ENCODE measurements around the gene CASK. TPM values are rescaled to one million over a fixed set of nuclear protein-coding genes. Genes with fewer than 3 reads are reported as not detected.

Gene CASK
- total and polyA plus RNA-seq, 9 of the 15 experiments (the other 6 are each of a cell fraction or from before 2014, with no cell fraction given), result 1.3 to 7.4 (median 5.2) TPM

DNA sequence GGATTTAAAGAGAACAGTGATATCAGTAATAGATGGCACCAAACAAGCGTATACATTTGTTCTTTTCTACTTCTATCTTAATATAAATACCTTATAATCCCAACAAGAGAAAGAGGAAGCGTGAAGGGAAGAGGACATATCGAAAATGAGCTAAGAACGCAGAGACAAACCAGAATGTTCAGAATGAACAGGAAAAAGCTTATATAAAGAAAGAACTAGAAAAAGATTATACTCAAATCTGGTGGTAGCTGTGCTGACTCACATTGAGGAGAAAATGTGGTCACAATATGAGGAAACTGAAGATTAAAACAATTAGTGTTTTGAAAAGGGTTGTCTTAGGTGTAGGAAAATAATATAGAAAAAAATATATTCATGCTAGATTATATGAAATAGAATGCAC, 236.6 kb downstream of the CASK start (continued):
- TF ChIP-seq BCLAF1 (IDR thresholded peaks at IDR 0.05; ENCODE audit: borderline replicate concordance in 1 of 2, control insufficient read depth in 1 of 2, low read depth in 2 of 2, low read length in 1 of 2), result no peak
- no peak for TF ChIP-seq KDM4B (IDR thresholded peaks at IDR 0.05; ENCODE audit: borderline replicate concordance in 2 of 2, low read depth in 1 of 2)
- TF ChIP-seq NCOA4 (IDR thresholded peaks at IDR 0.05; ENCODE audit: partially characterized antibody), result no peak
- TF ChIP-seq ETS2 (tag; IDR thresholded peaks at IDR 0.05; ENCODE audit: borderline replicate concordance, poor library complexity, severe bottlenecking), result no peak
- no peak for TF ChIP-seq DACH1 (IDR thresholded peaks at IDR 0.05; ENCODE audit: partially characterized antibody)
- TF ChIP-seq RBM17 (IDR thresholded peaks at IDR 0.05; ENCODE audit: borderline replicate concordance, low read depth, low read length), result no peak
- TF ChIP-seq NFE2 (IDR thresholded peaks at IDR 0.05; ENCODE audit: low read depth), result no peak

- FAIRE-seq (no peak), ATAC-seq (no peak), DNase-seq (ENCODE audit: extremely low read depth in 1 of 4, low spot score in 3 of 4) (no peak)
- Histone ChIP-seq H2AFZ (ENCODE audit: low read depth, low read length) (no peak overlapping the region), H3K79me2 (ENCODE audit: control insufficient read depth, insufficient read depth, low read length) (no peaks in the 10 kb centered on the region), H3K27ac (ENCODE audit: extremely low read depth, low read depth, low read length) (no peak overlapping the region), H3K36me3 (ENCODE audit: control insufficient read depth, insufficient read depth, low read length) (no peaks in the 10 kb centered on the region), H3K4me2 (ENCODE audit: insufficient read depth, low read length) (no peak overlapping the region), H3K9me1 (ENCODE audit: control insufficient read depth, insufficient read depth, low read length) (no peaks in the 10 kb centered on the region), H3K27me3 (ENCODE audit: control insufficient read depth in 2 of 2, insufficient read depth in 2 of 2, low read length in 2 of 2) (no peaks in the 10 kb centered on the region), H3K9ac (ENCODE audit: insufficient read depth in 1 of 2, low read depth in 2 of 2, low read length in 2 of 2) (no peak overlapping the region), H3K4me3 (no peak overlapping the region), H3K9me3 (replicated peaks; ENCODE audit: control insufficient read depth, insufficient read depth, low read depth, low read length) (no peaks in the 10 kb centered on the region), H3K4me1 (replicated peaks in 1 of 2; ENCODE audit: control insufficient read depth in 2 of 2, insufficient read depth in 2 of 2, low read length in 2 of 2) (no peaks in the 10 kb centered on the region), H4K20me1 (replicated peaks; ENCODE audit: control insufficient read depth, insufficient read depth, low read length) (no peaks in the 10 kb centered on the region)
- ChIA-PET CTCF (ENCODE audit: low intra/inter-chr PET ratio) (no interaction called here), POLR2A (no interaction called here)
- TF ChIP-seq MTA1 (IDR thresholded peaks at IDR 0.05; ENCODE audit: borderline replicate concordance) (no peak), COPS2 (conservative IDR thresholded peaks at IDR 0.05) (no peak), FOXJ3 (CRISPR knock-in tag; IDR thresholded peaks at IDR 0.05) (no peak)
- 25% methylated on average over 2 of the region's 2 CpGs for WGBS (ENCODE audit: insufficient coverage, low coverage, missing lambda C conversion rate)
- intact Hi-C loops (cut with micrococcal nuclease) (no loop called here), in situ Hi-C loops (cut with MboI) (no loop called here)
- BruUV-seq (replicated peaks), result no TSS peak
Measured at GRCh38 chrX:41684940-41685339, 238.4 kb downstream of the CASK start.
